Effector CD8-positive, alpha-beta T cell (primary cell): ENCODE measurements around the gene LELP1.
"Not testable (repeated sequence)": the region's sequence is repeated elsewhere in the genome, so short reads cannot be mapped to it uniquely, and the experiment has no call there.

Experiments used
- DNase-seq: peaks from one replicate; lab custom pipeline; 2025; lab: John Stamatoyannopoulos, UW
- total RNA-seq, 4 experiments: gene quantifications; one replicate each; lab custom pipeline; 2026; lab: John Stamatoyannopoulos, UW

The LELP1 gene
- total RNA-seq, result 0 reads per million in 4 experiments

DNA sequence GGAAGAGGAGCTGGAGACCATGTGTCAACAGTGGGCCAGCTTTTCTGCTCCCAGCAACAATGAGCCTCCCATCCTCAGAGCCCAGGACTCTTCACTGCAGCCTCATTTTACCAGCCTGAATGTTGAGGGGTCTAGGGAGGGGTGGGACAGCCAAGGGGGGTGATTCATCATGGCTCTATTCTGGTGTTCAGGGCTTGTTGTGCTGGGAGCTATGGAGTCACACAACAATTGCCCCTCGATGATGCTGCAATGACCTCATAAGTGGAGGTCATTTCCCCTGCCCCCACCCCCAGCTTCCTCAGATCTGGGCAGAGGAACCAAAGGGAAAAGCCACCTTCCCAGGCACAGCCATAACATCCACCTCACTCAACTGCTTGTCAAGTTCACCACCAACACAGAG is at the start of gene LELP1:
Gene LELP1 (plus strand): TSS at position 301 of the 400 bp plus-strand sequence. CDS start 1,278 bp downstream, outside the sequence.
- DNase-seq, result no peak

DNA sequence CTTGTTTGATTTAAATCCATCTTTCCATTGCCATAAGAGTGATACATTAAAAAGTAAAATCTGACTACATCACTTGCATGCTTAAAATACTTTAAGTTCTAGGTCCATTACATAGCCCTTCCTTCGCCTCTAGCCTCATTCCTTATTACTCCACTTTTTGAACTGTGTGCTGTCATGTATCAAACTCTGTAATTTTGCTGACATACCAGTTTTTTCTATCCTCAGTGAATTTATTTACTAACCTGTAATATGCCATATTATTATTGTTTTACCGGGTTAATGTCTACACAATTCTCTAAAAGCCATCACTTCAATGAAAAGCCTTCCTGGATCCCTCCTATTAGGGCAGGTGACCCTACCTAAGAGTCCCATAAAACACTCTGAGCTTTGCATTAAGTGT is 47.7 kb upstream of the LELP1 start:
- no peak for DNase-seq

GRCh38 chr1:153168686-153169085 is 34.5 kb upstream of the LELP1 start:
- DNase-seq, result no peak

- no peak for DNase-seq
Observed at GRCh38 chr1:153174624-153175023, 28.6 kb upstream of the LELP1 start.

GRCh38 chr1:153178922-153179321 is 24.3 kb upstream of the LELP1 start:
- DNase-seq, result no peak

- no peak for DNase-seq
Observed at GRCh38 chr1:153180556-153180955, 22.7 kb upstream of the LELP1 start.

DNA sequence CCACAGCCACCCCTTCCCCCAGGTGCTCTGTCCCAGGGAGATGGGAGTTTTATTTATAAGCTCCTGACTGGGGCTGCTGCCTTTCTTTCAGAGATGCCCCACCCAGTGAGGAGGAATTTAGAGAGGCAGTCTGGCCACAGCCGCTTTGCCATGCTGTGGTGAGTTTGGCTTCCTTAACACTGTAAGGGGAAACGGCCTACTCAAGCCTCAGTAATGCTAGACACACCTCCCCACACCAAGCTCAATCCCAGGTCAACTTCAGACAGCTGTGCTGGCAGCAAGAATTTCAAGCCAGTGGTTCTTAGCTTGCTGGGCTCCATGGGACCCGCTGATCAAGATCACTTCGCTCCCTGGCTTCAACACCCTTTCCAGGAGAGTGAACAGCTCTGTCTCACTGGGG is 14.9 kb upstream of the LELP1 start:
- DNase-seq, result not testable (repeated sequence)

GRCh38 chr1:153190373-153190772 is 12.9 kb upstream of the LELP1 start:
- no peak for DNase-seq

DNA sequence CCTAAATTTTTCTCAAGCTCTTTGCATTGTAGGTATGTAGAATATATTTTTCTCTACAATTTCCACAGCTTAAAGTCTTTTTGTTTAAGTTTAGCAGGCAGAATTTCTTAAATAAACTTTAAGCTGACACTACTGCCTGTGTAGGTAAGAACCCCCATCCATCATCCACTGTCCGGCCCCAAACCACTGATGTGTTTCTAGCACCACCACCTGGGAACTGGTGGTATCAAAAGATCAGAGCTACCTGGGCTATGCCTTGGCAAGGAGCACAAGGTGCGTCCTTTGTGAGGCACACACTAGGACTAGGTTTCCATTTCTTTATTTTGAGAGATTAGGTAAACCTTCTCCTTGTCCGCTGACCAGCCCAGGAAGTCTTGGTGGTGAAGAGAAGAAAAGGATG is 10.5 kb upstream of the LELP1 start:
- no peak for DNase-seq

DNA sequence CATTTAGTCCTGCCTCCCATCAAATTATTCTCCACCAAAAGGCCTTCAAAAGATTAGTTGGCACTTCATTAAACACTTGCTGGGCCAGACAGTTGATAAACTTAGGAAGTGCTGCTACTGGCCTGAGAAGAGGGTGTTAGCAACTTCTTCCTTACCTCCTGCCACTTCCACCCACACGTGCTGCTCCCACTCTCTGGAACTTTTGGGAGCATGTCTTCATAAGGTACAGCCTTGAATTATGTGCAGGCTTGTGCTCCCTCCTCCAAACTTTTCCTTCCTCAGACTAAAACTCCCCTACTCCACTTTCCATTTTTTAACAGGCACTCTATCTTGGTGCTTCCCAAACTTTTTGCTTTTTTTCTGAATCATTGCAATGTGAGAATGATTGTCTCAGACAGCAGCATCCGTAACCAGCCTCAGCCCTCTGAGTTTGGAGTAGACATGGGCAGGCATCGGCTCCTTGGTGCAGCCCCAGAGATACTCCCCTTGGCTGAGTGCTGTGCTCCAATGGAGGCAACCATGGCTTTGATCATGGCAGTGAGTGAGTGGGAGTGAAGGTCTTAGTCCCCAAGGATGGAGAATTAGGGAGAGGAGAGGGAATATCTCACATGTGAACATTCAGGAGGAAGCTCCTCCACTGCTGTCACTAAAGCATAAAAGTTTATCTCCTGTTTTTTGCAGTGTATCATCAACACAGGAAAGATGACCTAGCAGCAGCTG is 8.7 kb upstream of the LELP1 start:
- no peak for DNase-seq

GRCh38 chr1:153195216-153195615 is 8.0 kb upstream of the LELP1 start:
- no peak for DNase-seq

GRCh38 chr1:153202006-153202405 is 1.2 kb upstream of the LELP1 start:
- DNase-seq, result no peak

GRCh38 chr1:153206631-153207030 is 3.4 kb downstream of the LELP1 start:
- DNase-seq, result no peak

GRCh38 chr1:153210206-153210605 is 7.0 kb downstream of the LELP1 start:
- no peak for DNase-seq

GRCh38 chr1:153212201-153212600 is 9.0 kb downstream of the LELP1 start:
- DNase-seq, result no peak

- DNase-seq, result no peak
Observed at GRCh38 chr1:153213519-153213918, 10.3 kb downstream of the LELP1 start.

DNA sequence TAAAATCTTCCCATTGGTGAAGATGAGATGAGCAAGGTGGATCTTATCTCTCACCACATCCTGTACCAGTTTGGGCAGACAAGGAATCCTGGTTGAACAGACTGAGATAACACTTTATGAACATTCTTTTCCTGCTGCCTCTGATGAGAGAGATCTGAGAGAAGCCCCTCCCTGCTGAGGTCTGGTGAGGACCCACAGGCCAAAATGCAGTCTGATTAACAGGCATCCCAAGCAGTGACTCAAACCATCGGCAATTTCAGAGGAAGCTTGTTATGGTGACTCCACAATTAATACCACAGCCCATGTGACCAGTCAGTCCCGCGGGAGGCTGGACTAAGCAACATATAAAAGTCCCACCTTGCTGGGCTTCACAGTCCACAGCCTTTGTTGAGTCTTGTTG is 14.0 kb downstream of the LELP1 start, which contains the start of gene PRR9:
Gene PRR9 (plus strand): TSS at position 373 of the 400 bp plus-strand sequence. CDS start 561 bp downstream, outside the sequence.
- DNase-seq, result no peak

GRCh38 chr1:153217744-153218416 is 14.7 kb downstream of the LELP1 start:
- no peak for DNase-seq

DNA sequence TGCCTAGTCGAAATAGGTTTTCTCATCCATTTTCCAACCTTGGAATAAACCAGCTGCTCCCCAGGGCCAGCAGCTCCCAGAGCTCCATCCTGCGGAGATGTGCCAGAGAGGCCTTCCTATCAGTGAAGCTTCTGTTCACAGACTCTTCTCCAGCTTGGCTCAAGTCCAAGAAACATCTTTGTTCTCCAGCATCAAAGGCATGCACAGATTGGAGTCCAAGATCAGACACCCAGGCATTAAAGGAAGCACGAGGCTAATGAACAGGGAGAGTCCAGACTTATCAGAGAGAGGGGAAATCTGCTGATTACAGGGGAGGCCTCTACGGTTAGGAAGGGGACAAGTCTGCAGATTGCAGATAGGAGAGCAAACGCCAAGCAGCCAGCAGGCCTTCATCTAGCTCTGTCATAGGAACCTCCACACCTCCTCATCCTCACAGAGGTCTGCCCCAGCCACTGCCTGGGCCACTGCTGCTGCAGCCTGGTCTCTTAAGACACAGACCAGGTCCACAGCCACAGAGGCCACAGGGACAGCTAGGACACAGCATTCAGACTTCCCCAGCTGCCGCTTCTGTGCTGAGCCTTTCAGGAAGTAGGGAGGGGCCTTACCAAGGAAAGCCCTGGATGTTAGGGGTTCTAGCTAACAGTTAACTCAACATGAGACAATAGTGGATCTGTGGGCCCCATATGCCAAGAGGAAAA is 17.5 kb downstream of the LELP1 start:
- no peak for DNase-seq

- not testable (repeated sequence) for DNase-seq
Observed at GRCh38 chr1:153223040-153223891, 20.0 kb downstream of the LELP1 start.

GRCh38 chr1:153227810-153228209 is 24.6 kb downstream of the LELP1 start:
- no peak for DNase-seq

- no peak for DNase-seq
Observed at GRCh38 chr1:153228491-153228890, 25.3 kb downstream of the LELP1 start.
